Mesothelial cell of epicardium (in vitro differentiated cells): ENCODE data around the gene IKBIP. TPM values are rescaled to one million over a fixed set of nuclear protein-coding genes. Genes with fewer than 3 reads are reported as not detected.

Experiments
- DNase-seq, 2 experiments: peaks; one replicate each; pipeline ENCODE4 v3.0.0; 2021; ENCODE audit warnings: low spot score in 2 of 2; ENCODE audit not compliant: unreplicated experiment in 2 of 2
- H3K27ac Mint-ChIP-seq: 2 replicates; pipeline ENCODE4 v1.8.0; 2021; ENCODE audit warnings: mixed read lengths
- H3K27me3 Mint-ChIP-seq: 2 replicates; pipeline ENCODE4 v1.8.0; 2021; ENCODE audit warnings: low read depth, mixed read lengths
- H3K36me3 Mint-ChIP-seq: 2 replicates; pipeline ENCODE4 v1.8.0; 2021; ENCODE audit warnings: mixed read lengths
- H3K4me1 Mint-ChIP-seq: 2 replicates; pipeline ENCODE4 v1.8.0; 2021; ENCODE audit warnings: mixed read lengths
- H3K4me3 Mint-ChIP-seq: 2 replicates; pipeline ENCODE4 v1.8.0; 2021; ENCODE audit warnings: mild to moderate bottlenecking, moderate library complexity, mixed read lengths
- H3K9me3 Mint-ChIP-seq: 2 replicates; pipeline ENCODE4 v1.8.0; 2021; ENCODE audit warnings: mixed read lengths
- total RNA-seq: library from RNA; stranded (reverse); gene quantifications from 3 replicates; pipeline ENCODE4 v1.2.1, GENCODE V29; 2021
- TF ChIP-seq, protein P1 (sequence below): fragments of 200-600 bp; sonication (generic); IDR thresholded peaks from one replicate; pipeline ENCODE4 v1.5.0; 2021; ENCODE audit warnings: antibody characterized with exemption; ENCODE audit not compliant: unreplicated experiment

IKBIP gene
- total RNA-seq, 1 donor from 2014 or later, result 21.0 TPM

DNA sequence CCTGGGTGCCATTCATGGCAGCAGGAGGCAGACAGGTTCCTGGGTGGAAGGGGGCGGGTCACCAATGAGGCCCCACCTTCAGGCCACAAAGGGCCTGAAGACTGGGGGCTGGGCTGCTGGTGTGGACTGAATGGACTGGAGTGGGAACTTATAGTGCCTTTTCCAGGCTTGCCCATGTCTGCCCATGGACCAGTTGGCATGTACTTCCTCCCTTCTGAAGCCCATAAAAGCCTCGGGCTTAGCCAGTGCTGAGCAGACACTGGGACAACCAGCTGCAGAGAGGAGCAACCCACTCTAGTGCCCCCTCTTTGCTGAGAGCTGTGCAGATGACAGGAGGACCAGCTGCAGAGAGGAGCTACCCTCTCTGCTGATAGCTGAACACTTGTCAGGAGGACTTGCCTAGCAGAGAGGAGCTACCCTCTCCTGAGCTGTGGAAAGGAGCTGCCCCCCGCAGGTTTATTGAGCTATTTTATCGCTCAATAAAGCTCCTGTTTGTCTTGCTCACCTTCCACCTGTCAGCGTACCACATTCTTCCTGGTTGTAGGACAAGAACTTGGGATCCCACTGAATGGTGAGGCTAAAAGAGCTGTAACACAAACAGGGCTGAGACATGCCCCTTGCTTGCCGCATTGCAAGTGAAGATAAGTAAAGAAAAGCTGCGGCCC lies 34.5 kb upstream of the IKBIP start:
- Mint-ChIP-seq H3K27me3 (no peaks in the 10 kb centered on the region), H3K4me3 (no peak overlapping the region), H3K27ac (no peak overlapping the region), H3K36me3 (peaks cover 28% of the 10 kb centered on the region), H3K4me1 (no peaks in the 10 kb centered on the region), H3K9me3 (no peaks in the 10 kb centered on the region)
- DNase-seq, result no peak
- TF ChIP-seq, protein P1, sequence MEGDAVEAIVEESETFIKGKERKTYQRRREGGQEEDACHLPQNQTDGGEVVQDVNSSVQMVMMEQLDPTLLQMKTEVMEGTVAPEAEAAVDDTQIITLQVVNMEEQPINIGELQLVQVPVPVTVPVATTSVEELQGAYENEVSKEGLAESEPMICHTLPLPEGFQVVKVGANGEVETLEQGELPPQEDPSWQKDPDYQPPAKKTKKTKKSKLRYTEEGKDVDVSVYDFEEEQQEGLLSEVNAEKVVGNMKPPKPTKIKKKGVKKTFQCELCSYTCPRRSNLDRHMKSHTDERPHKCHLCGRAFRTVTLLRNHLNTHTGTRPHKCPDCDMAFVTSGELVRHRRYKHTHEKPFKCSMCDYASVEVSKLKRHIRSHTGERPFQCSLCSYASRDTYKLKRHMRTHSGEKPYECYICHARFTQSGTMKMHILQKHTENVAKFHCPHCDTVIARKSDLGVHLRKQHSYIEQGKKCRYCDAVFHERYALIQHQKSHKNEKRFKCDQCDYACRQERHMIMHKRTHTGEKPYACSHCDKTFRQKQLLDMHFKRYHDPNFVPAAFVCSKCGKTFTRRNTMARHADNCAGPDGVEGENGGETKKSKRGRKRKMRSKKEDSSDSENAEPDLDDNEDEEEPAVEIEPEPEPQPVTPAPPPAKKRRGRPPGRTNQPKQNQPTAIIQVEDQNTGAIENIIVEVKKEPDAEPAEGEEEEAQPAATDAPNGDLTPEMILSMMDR, result no peak

DNA sequence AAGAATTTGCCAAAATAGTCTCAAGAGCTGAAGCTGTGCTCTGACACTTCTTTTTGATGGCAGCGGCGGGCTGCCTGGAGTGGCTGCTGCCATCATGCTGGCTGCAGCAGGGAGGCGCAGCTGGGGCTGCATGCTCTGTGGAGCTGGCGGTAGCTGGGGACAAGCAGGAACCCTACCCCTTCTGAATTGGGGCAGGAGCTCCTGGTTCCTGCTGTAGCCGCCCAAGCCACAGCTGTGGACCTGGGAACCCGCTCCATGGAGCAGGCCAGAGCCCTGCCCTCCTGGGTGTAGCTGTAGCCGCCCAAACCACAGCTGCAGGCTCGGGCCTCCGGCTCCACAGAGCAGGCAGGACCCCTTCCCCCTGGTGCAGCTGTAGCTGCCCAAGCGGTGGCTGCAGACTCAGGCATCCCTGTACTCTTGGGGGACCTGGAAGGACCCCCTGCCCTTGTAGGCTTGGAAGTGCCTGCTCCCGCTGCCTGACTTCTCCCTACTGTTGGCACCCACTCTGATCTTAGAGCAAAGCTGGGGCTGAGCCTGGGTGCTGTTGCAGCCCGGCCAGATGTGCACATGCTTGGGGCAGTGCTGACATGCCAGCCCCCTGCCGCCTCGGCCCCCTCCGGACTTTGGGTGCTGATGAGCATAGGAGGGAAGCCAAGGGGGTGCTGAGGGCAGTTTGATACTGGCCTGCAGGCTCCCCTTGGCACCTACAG lies 33.8 kb upstream of the IKBIP start:
- H3K27me3 Mint-ChIP-seq, result no peaks in the 10 kb centered on the region
- no peaks in the 10 kb centered on the region for H3K4me1 Mint-ChIP-seq
- H3K27ac Mint-ChIP-seq, result no peak overlapping the region
- TF ChIP-seq, protein P1, result no peak
- DNase-seq, result no peak
- H3K4me3 Mint-ChIP-seq, result no peak overlapping the region
- H3K36me3 Mint-ChIP-seq, result peaks cover 23% of the 10 kb centered on the region
- no peaks in the 10 kb centered on the region for H3K9me3 Mint-ChIP-seq

DNA sequence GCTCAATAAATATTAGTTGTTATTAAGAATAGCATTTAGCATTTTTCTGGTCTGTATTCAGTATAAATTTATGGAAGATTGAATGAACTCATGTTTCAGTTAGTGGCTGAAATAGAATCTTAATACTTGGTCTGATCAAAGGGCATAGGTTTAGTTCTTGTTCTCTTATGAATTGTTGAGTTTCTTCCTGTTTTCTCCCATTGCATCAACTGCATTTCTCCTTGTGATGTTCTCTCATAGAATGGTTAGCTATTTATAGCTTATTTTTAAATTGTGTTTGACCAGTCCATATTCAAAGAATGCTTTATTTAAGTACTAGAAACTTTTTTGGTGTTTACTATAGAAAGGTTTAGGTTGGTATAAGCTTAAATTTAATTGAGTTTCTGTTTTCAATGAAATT lies 30.3 kb upstream of the IKBIP start:
- TF ChIP-seq, protein P1, result no peak
- no peaks in the 10 kb centered on the region for H3K9me3 Mint-ChIP-seq
- H3K36me3 Mint-ChIP-seq, result peaks cover 8% of the 10 kb centered on the region
- no peak overlapping the region for H3K27ac Mint-ChIP-seq
- H3K4me1 Mint-ChIP-seq, result peaks cover 6% of the 10 kb centered on the region
- no peaks in the 10 kb centered on the region for H3K27me3 Mint-ChIP-seq
- no peak for DNase-seq
- no peak overlapping the region for H3K4me3 Mint-ChIP-seq

DNA sequence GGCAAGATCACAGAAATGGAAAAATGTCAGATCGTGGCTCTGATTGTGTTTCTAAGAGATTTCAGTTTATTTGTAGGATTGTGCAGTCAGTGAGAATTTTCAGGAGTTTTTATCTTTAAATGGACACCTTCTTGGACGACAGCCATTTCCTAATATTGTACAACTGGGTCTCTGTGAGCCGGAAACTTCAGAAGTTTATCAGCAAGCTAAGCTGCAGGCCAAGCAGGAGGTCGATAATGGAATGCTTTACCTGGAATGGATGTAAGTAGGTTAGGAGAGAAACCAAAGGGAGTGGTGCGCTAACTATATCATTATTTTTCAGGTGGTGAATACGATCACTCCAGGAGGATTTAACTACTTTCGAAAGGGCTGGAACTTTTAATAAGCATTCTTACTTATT lies 26.9 kb upstream of the IKBIP start:
- TF ChIP-seq, protein P1, result no peak
- DNase-seq, result no peak
- no peaks in the 10 kb centered on the region for H3K27me3 Mint-ChIP-seq
- H3K9me3 Mint-ChIP-seq, result no peaks in the 10 kb centered on the region
- H3K4me1 Mint-ChIP-seq, result peaks cover 6% of the 10 kb centered on the region
- H3K36me3 Mint-ChIP-seq, result peaks cover 21% of the 10 kb centered on the region
- peak overlapping the region; percentile 62 for H3K27ac Mint-ChIP-seq
- H3K4me3 Mint-ChIP-seq, result no peak overlapping the region

DNA sequence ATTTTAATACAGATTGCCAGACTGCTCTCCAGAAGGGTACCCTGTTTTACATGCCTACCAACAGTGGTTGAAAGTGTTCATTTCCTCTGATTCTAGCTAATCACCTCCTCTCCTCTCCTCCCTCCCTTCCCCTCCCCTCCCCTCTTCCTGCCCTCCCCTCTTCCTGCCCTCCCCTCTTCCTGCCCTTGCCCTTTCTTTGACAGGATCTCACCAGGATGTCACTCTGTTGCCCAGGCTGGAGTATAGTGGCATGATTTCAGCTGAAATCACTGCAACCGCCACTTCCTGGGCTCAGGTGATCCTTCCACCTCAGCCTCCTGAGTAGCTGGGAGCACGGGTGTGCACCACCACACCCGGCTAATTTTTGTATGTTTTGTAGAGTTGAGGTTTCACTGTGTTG lies 25.2 kb upstream of the IKBIP start:
- peaks cover 29% of the 10 kb centered on the region for H3K36me3 Mint-ChIP-seq
- no peak for DNase-seq
- H3K27ac Mint-ChIP-seq, result no peak overlapping the region
- H3K4me3 Mint-ChIP-seq, result no peak overlapping the region
- H3K4me1 Mint-ChIP-seq, result peaks cover 6% of the 10 kb centered on the region
- H3K9me3 Mint-ChIP-seq, result no peaks in the 10 kb centered on the region
- H3K27me3 Mint-ChIP-seq, result no peaks in the 10 kb centered on the region
- TF ChIP-seq, protein P1, result no peak
